NK-92 treated with Interleukin-12 subunit alpha and Interleukin-12 subunit beta, amount 100 ng/mL, for 24 hours (cell line): ENCODE measurements around the gene EME2.

Source experiments
- DNase-seq: peaks from one replicate; lab custom pipeline; 2025; lab: John Stamatoyannopoulos, UW

EME2 gene

DNA sequence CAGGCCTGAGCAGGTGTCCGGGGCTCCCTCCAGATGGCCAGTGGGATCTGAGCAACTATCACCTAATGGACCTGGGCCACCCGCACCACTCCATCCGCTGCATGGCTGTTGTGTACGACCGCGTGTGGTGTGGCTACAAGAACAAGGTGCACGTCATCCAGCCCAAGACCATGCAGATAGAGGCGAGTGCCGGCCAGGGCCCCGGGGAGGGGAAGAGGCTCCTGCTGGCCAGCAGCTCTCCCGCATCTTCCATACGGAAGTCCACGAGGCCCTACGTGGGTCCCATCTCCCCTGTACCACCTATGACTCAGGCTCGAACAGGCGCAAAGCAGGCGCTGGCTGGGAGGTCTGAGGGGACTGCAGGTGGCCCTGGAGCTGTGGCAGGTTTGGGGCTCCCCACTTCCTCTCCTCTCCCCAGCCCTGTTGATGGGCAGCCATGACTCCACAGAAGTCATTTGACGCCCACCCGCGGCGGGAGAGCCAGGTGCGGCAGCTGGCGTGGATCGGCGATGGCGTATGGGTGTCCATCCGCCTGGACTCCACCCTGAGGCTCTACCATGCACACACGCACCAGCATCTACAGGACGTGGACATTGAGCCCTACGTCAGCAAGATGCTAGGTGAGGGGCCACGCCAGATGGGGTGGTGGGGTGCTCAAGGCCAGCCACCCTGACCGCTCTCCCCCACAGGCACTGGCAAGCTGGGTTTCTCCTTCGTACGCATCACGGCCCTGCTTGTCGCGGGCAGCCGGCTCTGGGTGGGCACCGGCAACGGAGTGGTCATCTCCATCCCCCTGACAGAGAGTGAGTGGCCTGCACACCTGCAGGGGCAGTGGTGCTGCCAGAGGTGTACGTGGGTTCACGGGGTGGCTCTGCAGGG is 5.3 kb upstream of the EME2 start:
- no peak for DNase-seq

GRCh38 chr16:1768061-1768766 is 4.4 kb upstream of the EME2 start:
- DNase-seq: no peak

- no peak for DNase-seq
These were observed 3.7 kb upstream of the EME2 start for GRCh38 chr16:1768767-1769401.

DNA sequence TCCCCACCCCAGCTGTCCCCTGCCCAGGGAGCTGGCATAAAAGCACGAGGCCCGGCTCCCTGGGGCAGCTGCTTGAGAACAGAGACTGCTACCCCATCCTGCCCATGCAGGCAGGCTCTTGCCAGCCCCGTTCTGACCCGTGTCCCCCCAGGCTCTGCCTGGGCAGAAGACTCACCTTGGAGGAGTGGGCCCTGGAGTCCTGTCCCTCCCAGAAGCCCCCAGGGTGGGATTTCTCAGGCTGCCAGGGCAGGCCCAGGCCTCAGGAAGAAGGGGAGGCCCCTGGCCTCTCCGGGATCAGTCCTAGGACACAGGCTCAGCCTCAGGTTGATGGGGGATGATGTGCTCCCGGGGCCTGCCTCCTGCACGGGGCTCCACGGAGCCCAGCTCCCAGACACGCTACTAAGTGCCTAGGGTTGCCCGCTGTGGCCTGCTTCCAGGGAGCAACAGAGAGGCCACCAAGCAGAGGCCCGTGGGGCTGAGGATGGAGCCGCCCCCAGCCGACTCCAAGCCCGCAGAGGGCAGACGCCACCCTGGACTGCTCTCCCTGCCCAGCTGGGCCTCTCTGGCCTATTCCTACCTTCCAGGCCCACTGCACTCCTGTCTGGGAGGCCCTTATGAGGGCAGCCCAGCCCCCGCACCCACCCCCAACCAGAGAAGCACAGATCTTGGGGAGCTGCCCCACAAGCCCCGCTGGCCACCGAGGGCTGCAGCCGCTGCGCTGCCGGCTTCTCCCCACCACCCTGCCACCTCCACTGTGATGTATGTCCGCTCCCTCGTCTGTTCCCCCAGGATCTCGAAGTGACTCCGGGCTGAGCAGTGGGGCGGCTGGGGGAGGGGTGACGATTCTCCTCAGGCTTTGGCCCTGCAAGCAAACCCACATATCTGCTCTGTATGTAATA is 3.0 kb upstream of the EME2 start:
- no peak for DNase-seq

DNA sequence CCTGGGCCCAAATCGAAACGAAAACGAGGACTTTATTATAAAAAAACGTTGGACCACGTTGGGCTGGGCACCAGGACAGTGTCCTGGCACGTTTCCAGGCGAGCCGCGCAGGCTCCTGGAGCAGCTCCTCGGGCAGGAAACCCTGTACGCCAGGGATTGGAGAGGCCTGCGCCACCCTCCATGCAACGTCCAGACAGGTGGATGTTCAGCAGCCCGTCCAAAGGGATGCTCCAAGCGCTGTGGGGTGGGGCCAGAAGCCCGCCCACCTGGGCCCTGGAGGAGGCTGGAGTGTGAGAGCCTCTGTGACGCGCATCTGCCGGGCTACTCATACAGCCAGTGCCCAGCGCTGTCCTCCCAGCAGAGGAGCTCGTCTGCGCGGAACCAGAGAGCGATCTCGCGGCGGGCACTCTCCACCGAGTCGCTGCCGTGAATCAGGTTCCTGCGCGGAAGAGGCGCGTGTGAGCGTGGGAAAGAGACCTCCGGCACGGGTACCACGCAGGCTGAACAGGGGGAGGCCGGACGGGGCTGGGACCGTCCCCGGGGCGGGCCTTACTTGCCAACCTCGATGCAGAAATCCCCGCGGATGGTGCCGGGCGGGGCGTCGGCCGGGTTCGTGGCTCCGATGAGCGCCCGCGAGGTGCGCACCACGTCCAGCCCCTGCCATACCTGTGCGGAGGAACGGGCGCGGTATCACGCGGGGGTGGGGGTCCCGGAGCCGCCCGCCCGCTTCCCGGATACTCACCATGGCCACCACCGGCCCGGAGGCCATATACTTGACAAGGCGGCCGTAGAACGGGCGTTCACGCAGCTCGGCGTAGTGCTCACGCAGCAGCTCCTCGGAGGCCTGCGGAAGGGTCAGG is 2.1 kb upstream of the EME2 start:
- DNase-seq: no peak

DNA sequence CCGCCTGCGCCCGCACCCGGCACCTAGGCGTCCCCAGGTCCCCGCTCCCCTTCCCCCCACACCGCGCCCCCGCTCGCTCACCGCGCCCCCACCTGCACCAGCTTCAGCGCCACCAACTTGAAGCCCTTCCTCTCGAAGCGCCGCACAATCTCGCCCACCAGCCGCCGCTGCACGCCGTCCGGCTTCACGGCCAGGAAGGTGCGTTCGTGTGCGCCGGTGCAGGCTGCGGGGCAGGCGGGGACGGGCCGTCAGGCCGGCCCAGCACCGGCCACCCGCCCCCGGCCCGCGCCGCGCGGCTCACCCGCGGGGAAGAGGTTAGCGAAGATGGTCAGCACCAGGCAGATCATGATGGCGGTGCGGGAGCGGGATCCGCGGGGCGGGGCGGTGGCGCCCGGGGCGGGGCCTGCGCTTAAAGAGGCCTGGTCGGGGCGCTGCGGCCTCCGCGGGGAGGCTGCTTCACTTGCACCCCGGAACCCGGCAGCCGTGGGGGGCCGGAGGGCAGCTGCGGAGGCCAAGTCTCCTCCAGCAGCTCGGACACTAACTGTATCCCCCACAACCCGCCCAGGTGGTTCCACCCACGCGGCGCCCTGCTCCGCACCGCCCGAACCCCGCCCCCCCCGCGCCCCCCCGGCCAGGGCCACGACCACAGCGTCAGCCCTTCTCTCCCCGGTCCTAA is 1.3 kb upstream of the EME2 start, which contains the start of gene NME3:
Gene NME3, minus strand, starts transcription at position 356 of the 676 bp plus-strand sequence. Its CDS starts 9 bp downstream, at position 347.
- DNase-seq: no peak

DNA sequence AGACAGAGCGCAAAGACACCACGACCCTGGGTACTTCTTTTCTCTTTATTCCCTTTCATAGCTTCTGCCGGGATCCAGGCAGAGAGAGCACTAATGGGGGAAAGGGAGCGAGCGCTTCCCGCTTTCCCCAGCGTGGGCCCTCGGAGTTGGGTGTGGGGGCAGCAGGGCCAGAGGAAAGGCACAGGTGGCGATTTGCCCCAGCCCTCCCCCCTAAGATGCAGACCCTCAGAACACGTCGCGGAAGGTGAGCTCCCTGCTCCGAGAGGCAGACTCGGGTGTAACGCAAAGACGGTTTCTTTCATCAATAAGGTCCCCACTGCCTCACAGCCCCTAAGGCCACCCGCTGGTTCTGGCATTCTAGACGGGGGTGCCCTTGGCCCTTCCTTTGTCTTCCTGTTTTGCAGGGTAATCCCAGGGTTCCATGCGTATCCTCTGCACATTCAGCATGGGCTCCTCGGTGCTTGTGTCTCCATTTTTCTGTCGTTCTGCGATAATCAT is 697 bp upstream of the EME2 start:
- DNase-seq: no peak

DNA sequence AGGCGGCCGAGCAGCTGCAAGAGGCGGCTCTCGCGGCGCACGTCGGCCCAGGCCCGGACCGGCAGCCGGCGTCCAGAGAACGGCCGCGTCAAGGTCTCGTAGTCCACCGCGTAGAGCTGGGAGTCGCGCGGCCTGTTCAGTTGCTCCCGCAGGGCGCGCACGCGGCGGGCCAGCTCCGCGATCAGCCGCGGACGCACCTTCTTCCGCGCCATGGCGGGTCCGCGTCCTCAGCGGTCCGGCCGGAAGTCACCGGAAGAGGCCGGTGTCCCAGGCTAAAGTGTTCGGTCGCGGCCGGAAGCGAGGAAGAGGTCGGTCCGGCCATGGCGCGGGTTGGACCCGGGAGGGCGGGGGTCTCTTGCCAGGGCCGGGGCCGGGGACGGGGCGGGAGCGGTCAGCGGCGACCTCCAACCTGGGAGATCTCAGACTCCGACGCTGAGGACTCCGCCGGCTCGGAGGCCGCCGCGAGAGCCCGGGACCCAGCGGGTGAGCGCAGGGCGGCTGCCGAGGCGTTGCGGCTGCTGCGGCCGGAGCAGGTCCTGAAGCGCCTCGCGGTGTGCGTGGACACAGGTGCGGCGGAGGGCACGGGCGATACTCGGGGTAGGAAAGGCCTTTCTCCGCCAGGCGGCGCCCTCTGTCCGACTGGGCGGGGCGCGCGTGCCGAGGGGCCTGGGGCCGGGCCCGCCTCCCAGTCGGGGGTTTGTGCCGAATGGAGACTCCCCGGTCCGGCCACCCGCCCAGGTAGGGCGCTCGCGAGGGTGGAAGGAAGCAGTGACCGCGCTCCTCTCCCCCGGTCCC is 495 bp downstream of the EME2 start, which contains the start of gene MRPS34:
Gene MRPS34, minus strand, starts transcription at position 227 of the 795 bp plus-strand sequence. Its CDS starts 15 bp downstream, at position 212.
- DNase-seq: peak; percentile 68

- DNase-seq: no peak
These were observed 1.3 kb downstream of the EME2 start for GRCh38 chr16:1773703-1774447.

GRCh38 chr16:1774448-1774780 is 1.8 kb downstream of the EME2 start:
- DNase-seq: no peak

- DNase-seq: no peak
These were observed 2.6 kb downstream of the EME2 start for GRCh38 chr16:1775006-1775845.

DNA sequence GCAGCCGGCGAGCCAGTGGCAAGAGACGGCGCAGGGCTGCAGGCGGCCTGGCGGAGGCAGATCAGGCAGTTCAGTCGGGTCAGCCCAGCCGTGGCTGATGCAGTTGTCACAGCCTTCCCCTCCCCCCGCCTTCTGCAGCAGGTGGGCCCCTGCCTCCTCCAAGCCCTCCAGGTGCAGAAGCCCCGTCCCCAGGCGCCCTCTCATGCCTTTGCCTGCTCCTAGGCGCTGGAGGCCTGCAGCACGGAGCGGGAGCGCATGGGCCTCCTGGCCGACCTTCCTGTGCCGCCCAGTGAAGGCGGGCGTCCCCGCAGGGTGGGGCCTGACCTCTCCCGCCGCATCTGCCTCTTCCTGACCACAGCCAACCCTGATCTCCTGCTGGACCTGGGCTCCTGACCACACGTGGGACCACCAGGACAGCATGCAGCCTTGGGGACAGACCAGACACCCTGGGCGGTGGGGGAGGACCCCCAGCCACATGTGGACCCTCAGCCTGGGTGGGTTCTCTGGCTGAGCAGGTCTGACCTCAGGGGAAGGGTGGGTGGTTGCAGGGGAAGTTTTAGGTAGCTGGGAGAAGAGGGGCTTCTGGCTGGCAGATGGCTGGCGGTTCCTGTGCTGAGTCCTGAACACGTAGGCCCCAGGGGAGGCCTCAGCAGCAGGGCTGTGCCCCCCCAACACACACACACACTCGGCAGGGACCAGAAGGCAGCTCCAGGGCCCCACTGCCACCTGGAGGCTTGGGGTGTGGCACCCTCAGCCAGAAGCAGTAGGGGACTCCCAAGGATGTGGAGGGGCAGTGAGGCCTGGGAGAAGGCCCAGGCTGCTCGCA is 3.4 kb downstream of the EME2 start:
- DNase-seq: no peak

DNA sequence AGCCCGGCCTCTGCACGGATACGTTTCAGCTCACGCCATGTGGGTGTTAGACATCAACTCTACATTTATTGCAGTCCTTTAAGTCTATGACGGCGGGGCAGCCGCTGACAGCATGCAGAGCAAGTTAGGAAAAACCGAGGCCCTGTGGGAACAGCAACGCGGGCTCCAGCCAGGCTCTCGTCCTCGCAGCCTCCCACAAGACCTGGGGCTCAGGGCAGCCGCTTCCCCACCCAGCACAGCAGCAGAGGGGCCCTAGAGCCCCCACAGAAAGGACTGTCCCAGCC is 4.0 kb downstream of the EME2 start:
- no peak for DNase-seq

DNA sequence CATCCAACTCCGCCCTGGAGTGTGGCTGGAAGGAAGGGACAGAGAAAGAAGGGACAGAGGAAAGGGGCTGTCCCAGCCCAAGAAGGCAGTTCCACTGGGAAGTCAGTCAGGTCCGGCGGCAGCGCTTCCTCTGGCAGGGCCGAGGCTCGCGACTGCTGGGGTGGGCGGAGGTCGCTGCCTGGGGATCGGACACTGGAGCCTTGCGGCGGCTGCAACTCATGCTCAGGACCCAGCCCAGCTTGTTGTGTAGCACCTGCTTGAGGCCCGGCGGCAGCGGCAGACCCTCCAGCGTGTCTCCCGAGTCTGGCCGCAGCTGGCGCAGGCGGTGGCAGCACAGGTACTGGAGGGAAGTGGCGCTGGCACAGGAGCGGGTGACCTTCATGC is 4.4 kb downstream of the EME2 start:
- no peak for DNase-seq

- no peak for DNase-seq
These were observed 5.0 kb downstream of the EME2 start for GRCh38 chr16:1777375-1778199.
